ENCODE data around the gene GLIPR1.

GLIPR1 gene

GRCh38 chr12:75487308-75487707 is 6.8 kb downstream of the GLIPR1 start:
- no peak for TF ChIP-seq CTCF (IDR thresholded peaks at IDR 0.05; ENCODE audit: low read depth, low read length)
- H3K4me3 ChIP-seq (ENCODE audit: low read depth, low read length), result no peak overlapping the region

- no peak overlapping the region for H3K4me3 ChIP-seq (ENCODE audit: low read depth, low read length)
- peak; percentile 53 for TF ChIP-seq CTCF (IDR thresholded peaks at IDR 0.05; ENCODE audit: low read depth, low read length)
These were observed 8.0 kb downstream of the GLIPR1 start for GRCh38 chr12:75488553-75488952.

GRCh38 chr12:75489187-75489586 is 8.6 kb downstream of the GLIPR1 start:
- no peak for TF ChIP-seq CTCF (IDR thresholded peaks at IDR 0.05; ENCODE audit: low read depth, low read length)
- no peak overlapping the region for H3K4me3 ChIP-seq (ENCODE audit: low read depth, low read length)

- H3K4me3 ChIP-seq (ENCODE audit: low read depth, low read length), result no peak overlapping the region
- no peak for TF ChIP-seq CTCF (IDR thresholded peaks at IDR 0.05; ENCODE audit: low read depth, low read length)
These were observed 9.2 kb downstream of the GLIPR1 start for GRCh38 chr12:75489613-75490210.

- no peak overlapping the region for H3K4me3 ChIP-seq (ENCODE audit: low read depth, low read length)
- TF ChIP-seq CTCF (IDR thresholded peaks at IDR 0.05; ENCODE audit: low read depth, low read length), result no peak
These were observed 10.6 kb downstream of the GLIPR1 start for GRCh38 chr12:75491169-75491568.

- no peak for TF ChIP-seq CTCF (IDR thresholded peaks at IDR 0.05; ENCODE audit: low read depth, low read length)
- no peak overlapping the region for H3K4me3 ChIP-seq (ENCODE audit: low read depth, low read length)
These were observed 22.9 kb downstream of the GLIPR1 start for GRCh38 chr12:75503459-75503858.

GRCh38 chr12:75503866-75504265 is 23.3 kb downstream of the GLIPR1 start:
- no peak for TF ChIP-seq CTCF (IDR thresholded peaks at IDR 0.05; ENCODE audit: low read depth, low read length)
- H3K4me3 ChIP-seq (ENCODE audit: low read depth, low read length), result no peak overlapping the region
